Stimulated activated CD4-positive, alpha-beta T cell treated with anti-CD3 and anti-CD28 coated beads, Interleukin-4, amount 100 ng/mL, for 1 hour (primary cell): Measurements from ENCODE around the gene SMARCE1.
A peak's percentile ranks its signal among the peaks of the same experiment; 100 is the strongest.
"Not testable (repeated sequence)": the region's sequence is repeated elsewhere in the genome, so short reads cannot be mapped to it uniquely, and the experiment has no call there.

Source experiments
- DNase-seq: peaks from one replicate; pipeline ENCODE4 v3.0.0-alpha.2; 2020

SMARCE1 gene

DNA sequence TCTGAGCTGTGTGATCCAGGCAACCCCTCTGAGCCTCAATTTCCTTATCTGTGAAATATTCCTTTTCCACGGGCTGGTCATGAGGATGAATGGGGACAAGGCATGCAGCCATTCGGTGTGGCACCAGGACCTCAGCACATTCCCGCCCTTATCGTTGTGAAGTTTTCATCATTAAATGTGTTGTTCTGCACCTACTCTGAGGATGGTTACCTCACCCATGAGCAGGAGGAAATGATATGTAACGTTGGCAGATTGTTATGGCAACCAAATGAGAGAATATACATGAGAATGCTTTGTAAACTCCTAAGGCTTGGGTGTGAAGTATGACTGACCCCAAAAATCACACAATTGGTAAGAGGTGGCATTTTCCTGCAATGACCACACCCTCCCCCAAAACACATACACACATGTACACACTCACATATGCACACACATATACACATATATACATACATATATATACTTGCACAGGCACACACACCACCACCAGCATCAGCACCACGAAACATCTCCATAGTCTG lies 39.5 kb downstream of the SMARCE1 start:
- no peak for DNase-seq

- peak; percentile 43 for DNase-seq
These were observed 40.0 kb downstream of the SMARCE1 start for GRCh38 chr17:40607641-40608040.

- DNase-seq: no peak
These were observed 40.9 kb downstream of the SMARCE1 start for GRCh38 chr17:40606548-40607353.

GRCh38 chr17:40605306-40605705 lies 42.3 kb downstream of the SMARCE1 start:
- peak; percentile 68 for DNase-seq

DNA sequence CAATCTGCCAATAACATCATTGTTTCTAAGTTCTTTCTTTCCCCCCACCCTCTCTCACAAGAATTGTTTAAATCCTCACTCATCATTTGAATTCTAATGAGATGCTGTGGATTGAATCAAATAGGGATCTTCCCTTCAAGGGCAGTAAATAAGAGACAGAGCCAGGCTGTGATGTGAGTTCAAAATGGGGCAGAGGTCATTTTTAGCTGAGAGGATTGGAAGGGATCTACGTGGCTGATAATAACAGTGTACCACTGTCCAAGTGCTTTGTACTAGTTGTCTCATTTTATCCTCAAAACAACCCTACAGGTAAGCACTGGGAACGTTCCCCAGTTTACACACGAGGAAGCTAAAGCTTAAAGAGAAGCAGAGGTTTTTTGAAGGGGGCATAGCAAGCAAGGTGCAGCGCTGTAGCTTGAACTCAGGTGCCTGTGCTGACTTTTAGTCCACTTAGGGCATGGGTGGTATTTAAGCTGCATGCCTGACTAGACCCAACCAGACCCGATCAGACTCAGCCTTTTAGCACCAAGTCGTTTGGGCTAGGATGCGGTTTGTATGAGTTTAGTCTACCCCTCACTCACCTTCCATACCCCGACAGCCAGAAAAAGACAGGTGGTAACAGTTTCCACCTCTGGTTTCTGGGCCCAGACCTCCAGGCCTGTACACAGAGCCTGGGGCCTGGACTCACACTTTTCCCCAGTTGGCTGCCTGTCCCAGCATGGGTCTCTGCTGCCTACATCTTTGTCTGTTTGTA lies 43.1 kb downstream of the SMARCE1 start:
- no peak for DNase-seq

- peak; percentile 78 for DNase-seq
These were observed 44.9 kb downstream of the SMARCE1 start for GRCh38 chr17:40602445-40603443.

DNA sequence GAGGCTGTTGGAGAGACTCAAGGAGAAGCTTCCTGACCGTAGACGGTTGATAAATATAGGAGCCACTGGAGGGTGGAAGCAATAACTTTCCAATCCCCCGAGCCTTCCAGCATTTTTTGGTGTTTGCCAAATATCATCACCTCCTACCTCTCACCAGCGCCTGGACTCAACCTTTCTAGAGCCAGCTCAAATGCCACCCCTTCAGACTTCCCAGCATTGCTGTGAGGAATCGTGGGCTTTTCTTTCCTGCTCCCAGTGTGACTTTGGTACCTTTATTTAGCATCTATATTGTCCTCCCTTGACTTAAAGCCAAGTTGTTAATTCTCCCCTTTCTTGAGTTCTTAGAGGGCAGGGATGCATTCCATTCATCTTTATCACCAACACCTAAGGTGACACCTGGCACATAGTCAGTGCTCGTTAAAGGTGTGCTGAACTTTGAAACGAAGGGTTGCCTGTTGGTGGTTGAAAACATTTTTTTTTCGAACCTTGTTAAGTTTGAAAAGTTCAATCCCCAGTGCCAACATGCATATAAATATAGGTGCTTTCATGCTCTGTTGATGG lies 47.1 kb downstream of the SMARCE1 start:
- DNase-seq: no peak

DNA sequence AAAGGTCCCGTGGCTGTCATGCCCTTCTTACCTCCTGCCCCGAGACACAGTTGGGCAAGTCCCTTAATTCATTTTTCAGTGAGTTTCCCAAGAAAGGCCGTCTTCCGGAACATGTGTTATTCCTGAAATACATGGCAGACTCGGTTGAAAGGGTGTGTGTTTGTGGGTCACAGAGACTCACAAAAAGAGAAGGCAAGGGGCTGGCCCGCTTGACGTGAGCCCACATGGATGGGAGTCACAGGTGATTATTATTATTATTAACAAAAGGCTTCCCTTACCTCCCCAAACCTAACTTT lies 48.2 kb downstream of the SMARCE1 start:
- no peak for DNase-seq

DNA sequence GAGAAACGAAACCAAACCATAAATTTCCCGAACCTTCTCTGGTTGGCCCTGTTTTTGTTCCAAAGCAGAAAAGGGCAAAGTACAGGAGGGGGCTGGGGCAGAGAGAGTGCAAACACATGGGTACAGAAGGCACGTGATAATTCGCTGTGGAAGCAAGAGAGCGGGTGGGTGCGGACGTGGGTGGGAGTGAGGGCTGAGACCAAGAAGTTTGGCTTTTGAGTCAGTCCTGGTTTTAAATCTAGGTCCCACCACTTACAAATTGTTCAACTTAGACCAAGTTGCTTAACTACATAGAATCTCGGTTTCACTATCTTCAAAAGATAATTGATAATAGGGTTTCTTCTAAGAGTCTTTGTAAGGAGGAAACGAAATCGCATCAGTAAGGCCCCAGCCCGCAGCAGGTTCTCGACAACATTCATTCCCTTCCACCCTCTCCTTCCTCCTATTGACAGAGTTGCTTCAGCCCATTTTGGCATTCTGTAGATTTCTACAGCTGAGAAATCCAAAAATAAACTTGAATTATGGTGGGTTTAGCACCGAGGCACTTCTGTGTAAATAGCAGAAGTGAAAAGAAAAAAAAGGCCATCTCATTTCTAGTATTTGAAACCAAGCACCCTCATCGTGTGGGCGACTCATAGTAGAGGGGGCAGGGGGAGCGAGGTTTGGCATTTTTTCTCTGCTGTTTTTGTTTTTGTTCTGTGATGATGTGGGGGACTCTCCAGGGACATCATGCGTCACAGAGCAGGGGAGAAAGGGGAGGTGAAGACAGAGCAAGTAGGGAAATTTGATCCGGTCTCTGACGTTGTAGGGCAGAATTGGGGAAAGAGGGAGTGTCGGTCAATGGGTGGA lies 48.8 kb downstream of the SMARCE1 start:
- peak; percentile 88 for DNase-seq

GRCh38 chr17:40598301-40598618 lies 49.4 kb downstream of the SMARCE1 start:
- DNase-seq: no peak

- DNase-seq: no peak
These were observed 49.9 kb downstream of the SMARCE1 start for GRCh38 chr17:40597556-40598300.

DNA sequence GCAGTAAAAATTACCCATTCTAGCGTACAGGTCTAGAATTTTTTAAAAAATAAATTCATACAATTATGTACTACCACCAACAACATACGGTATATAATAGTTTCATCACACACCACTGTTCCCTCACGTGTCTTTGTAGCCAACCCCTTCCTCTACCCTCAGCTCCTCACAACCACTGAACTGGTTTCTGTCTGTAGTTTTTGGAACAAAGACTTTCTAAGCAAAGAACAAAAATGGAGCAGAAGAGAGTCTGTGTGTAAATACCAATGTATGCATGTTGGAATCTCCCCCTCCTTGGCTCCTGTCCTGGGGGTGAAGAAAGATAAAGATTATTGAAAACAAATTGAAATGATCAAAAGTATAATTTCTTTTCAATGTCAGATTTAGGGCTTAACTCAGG lies 50.5 kb downstream of the SMARCE1 start:
- DNase-seq: no peak

- DNase-seq: no peak
These were observed 51.2 kb downstream of the SMARCE1 start for GRCh38 chr17:40596261-40596919.

- DNase-seq: no peak
These were observed 56.9 kb downstream of the SMARCE1 start for GRCh38 chr17:40590742-40591141.

DNA sequence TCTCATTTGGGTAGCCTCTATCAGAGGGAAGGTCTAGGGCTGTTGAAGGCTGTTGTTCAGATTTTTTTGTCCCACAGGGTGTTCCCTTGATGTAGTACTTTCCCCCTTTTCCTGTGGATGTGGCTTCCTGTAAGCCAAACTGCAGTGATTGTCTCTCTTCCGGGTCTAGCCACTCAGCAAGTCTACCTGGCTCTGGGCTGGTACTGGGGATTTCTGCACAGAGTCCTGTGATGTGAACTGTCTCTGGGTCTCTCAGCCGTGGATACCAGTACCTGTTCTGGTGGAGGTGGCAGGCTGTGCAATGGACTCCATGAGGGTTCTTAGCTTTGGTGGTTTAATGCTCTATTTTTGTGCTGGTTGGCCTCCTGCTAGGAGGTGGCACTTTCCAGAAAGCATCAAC lies 59.1 kb downstream of the SMARCE1 start:
- no peak for DNase-seq

- not testable (repeated sequence) for DNase-seq
These were observed 61.4 kb downstream of the SMARCE1 start for GRCh38 chr17:40586264-40586663.

GRCh38 chr17:40584950-40585349 lies 62.7 kb downstream of the SMARCE1 start:
- DNase-seq: not testable (repeated sequence)

DNA sequence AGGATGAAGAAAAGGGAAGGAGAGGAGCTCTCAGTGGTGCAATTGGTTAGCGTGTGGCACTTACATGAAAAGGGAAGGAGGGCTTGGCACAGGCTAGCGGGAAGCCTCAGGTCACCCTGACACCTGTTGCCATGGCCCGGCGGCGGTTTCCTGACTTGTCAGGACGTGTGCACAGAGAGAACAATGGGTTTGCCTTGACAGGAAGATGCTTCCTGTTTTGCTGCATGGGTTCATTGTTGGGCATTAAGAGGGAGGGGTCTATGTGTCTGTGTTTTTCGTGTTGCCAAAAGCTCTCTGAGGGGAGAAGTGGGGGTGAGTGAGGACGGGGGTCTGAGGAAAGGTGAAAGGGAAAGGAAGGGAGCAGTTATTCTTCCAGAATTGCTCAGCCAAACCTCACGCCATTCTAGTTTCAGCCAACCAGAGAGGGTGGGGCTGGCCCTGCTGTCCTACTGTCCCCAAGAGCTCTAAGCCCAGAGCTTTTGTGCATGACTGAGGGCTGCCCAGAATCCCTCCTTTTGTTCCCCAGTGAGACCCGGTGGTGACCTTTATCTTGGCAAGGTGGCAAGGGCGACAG lies 65.2 kb downstream of the SMARCE1 start:
- DNase-seq: peak; percentile 41

DNA sequence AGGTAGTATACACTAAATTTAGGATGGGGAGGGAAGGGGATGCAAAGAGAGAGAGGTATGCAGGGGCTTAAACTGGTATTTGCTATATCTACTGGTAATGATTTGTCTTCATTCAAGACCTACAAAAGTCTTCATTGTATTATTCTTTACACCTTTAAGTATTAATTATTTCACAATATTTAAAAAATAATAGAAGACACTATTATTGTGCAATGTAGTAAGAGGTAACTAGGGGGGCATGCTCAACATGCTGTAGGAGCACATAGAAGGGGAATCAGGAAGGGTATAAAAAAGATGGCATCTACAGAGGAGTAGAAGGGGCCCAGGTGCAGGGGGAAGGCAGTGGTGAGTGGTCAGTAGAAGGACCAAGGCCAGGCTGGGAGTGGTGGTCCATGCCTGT lies 67.5 kb downstream of the SMARCE1 start:
- no peak for DNase-seq

DNA sequence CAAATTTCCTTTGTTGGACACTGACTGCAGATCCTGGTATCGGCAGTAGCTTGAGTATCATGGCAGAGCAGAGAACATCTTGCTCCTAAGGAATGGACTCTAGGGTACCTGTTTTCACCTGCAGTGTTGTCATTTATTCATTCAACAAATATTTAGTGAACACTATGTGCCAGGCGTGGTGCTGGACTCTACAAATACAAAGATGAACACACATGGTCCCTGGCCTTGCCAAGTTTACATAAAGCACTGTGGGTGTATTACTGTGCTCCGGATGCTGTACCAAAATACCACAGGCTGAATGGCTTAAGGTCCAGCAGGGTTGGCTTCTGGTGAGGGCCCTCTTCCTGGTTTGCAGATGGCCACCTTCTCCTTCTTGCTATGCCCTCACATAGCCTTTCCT lies 68.1 kb downstream of the SMARCE1 start:
- no peak for DNase-seq
